Measurements from ENCODE around the gene WNT4.

DNA sequence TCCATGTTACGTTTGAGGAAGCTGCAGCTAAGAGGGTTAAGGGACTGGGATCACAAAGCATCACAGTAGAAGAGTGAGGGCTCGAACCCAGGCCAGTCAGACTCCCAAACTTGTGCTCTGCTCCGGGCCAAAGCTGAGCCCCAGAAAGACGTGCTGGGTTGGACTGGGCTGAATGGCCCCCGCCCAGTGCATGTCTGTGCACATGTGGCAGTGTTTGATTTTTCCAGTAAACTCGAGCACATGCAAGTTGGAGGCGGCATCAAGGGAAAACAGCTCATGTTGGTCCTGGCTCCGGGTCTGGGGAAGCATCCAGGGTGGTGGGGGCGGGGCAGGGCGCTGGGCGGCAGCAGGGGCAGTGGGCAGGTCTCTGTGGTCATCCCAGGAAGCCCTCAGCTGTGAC, 39.8 kb upstream of the WNT4 start:
- TF ChIP-seq, protein P1, sequence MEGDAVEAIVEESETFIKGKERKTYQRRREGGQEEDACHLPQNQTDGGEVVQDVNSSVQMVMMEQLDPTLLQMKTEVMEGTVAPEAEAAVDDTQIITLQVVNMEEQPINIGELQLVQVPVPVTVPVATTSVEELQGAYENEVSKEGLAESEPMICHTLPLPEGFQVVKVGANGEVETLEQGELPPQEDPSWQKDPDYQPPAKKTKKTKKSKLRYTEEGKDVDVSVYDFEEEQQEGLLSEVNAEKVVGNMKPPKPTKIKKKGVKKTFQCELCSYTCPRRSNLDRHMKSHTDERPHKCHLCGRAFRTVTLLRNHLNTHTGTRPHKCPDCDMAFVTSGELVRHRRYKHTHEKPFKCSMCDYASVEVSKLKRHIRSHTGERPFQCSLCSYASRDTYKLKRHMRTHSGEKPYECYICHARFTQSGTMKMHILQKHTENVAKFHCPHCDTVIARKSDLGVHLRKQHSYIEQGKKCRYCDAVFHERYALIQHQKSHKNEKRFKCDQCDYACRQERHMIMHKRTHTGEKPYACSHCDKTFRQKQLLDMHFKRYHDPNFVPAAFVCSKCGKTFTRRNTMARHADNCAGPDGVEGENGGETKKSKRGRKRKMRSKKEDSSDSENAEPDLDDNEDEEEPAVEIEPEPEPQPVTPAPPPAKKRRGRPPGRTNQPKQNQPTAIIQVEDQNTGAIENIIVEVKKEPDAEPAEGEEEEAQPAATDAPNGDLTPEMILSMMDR (IDR thresholded peaks at IDR 0.05): no peak
- no peak for TF ChIP-seq POLR2A (IDR thresholded peaks at IDR 0.05)

All from heart left ventricle (tissue), 13 donors.